Central memory CD4-positive, alpha-beta T cell (primary cell): ENCODE data around the gene HNRNPU.
A peak's percentile ranks its signal among the peaks of the same experiment; 100 is the strongest.

ENCODE experiments used
- DNase-seq: peaks from one replicate; pipeline ENCODE4 v3.0.0; 2022

HNRNPU gene

GRCh38 chr1:244862699-244863490 is 1.4 kb downstream of the HNRNPU start:
- peak; percentile 94 for DNase-seq

- DNase-seq: peak; percentile 57
These were observed 2.0 kb downstream of the HNRNPU start for GRCh38 chr1:244862354-244862698.

GRCh38 chr1:244861683-244862082 is 2.7 kb downstream of the HNRNPU start:
- DNase-seq: no peak

- DNase-seq: no peak
These were observed 3.3 kb downstream of the HNRNPU start for GRCh38 chr1:244860914-244861610.

- DNase-seq: no peak
These were observed 4.3 kb downstream of the HNRNPU start for GRCh38 chr1:244860078-244860477.

DNA sequence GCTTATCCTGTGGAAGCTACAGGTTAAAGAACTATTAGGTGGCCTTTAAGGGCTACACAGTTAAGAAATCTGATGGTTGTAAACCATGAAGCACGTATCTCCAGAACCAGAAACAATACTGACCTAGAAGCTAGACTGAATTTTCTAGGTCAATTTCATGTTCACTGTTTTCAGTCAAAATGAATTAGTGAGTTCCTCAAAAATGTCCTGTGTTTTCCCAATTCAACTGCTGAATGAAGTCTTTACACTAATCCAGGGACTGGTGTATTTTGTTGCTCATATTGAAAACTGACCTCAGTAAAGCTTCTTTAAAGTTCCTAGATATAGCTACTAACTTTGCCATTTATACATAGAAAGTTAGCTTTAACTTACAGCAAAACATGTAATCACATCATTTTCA is 6.0 kb downstream of the HNRNPU start:
- DNase-seq: no peak

GRCh38 chr1:244857761-244858160 is 6.6 kb downstream of the HNRNPU start:
- no peak for DNase-seq

GRCh38 chr1:244854865-244855578 is 9.3 kb downstream of the HNRNPU start:
- DNase-seq: no peak

- no peak for DNase-seq
These were observed 10.2 kb downstream of the HNRNPU start for GRCh38 chr1:244854166-244854565.

GRCh38 chr1:244852694-244853093 is 11.6 kb downstream of the HNRNPU start:
- no peak for DNase-seq

DNA sequence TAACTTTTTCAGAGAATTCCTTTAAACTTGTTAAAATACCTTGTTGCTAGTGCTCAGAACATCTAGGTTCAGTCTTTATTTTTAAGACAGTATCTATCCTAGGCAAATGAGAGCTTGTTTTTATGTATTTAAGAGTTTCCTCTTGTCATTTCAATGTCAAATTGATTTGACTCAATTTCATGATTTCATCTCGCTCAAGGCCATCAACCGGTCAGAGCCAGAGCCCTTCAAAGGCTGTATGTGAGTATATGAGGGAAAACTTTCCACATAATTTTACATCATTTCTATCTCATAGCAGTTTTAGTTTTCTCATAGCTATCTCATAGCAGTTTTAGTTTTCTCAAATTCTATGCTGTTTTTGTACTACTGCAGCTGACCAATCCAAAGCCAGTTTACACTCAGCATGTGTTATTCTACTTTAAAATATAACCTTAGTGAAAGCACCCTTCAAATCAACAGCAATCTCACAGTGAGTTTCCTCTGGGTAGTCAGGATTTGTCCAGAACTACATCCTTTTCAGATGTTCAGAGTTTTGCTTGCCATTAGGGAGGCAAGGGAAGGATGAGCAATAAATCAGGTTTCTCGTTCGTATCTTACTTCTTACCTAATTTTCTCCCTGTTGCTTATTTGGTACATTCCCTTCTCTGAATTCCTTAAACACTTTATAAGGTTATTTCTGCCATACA is 12.7 kb downstream of the HNRNPU start:
- DNase-seq: no peak

GRCh38 chr1:244850896-244851295 is 13.4 kb downstream of the HNRNPU start:
- no peak for DNase-seq

DNA sequence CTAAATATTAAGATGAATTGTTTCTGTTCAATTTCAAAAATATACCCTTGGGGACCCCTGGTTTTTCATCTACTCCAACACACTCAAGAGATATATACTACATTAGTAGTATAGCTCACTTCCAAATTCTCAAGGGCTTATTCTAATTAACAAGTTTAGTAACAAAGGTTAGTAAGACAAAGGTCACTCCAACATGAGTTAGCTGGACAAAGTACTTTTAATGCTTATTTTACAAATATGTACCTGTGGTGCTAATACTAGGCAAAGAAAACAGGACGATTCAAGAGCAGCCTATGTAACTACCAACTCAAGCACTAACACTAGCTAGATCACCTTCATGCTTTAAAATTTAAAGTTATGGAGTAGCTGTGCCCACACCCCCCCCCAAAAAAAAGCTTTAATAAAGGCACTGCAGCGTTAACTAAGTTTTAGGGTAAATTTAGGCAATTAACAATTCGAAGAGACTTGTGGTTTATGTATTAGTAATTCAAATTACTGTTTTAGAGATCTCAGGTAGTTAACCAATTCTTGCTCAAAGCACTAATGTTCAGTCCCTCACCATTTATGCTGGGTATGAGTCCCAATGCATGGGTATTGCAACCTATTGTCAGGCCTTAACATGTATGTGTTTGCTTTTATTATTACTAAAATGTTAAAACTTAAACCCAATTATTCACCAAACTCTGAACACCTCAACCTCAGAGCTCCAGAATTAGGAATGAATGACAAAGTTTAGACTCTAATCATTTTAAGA is 14.1 kb downstream of the HNRNPU start:
- DNase-seq: no peak

GRCh38 chr1:244849189-244849866 is 15.0 kb downstream of the HNRNPU start:
- DNase-seq: no peak

DNA sequence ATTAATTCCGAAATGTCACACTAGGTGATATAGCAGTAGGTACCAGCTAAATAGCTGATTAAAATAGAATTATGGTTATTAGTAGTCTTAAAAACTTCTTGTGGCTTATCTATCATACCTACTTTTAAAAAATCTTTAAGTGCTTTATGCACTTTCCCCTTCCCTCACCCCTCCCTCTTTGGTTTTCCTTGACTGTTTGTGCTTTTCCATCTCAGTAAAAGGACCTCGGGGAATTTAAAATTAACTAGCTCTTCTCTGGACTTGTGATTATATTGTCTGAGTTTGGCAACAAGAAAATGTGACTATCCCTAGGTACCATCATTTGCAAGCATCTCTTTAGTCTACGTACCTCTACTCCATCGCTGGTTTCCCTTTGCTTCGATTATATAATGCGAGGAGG is 17.7 kb downstream of the HNRNPU start:
- no peak for DNase-seq

- no peak for DNase-seq
These were observed 19.9 kb downstream of the HNRNPU start for GRCh38 chr1:244844155-244845121.

DNA sequence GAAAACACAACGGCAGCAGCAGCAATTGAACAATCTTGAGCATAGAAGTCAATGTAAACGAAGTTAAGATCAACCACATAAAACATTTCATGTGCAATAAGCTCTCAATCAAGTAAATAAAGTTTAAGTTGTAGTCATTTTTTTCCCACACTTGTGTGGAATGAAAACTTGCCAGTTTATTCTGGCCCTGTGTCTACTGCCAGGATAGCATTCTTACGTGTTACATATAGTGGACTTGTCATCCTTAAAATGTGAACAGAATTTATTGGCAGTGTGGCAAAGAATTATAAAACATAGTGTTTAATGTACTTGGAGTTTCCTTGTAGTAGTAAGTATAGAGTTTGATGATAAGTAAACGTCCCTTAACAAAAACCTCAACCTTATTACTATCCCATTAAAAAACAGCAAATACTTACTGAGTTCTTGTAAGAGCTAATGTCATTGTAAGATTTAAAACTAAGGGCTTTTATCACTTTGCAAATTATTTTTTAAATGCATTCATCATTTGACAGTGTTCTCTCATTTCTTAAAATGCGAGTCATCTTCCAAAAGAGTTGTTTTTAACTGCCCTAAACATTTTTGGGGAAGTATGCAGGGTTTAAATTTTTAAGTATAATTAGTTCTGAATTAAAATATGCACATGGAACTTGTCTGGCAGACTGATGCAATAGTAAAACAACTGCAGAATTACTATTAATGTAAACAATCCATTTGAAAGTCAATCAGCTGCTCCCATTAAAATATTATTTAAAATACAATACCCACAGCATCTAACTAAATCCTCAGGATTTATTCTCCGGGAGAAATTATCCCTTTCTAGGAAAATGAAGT is 21.0 kb downstream of the HNRNPU start:
- DNase-seq: no peak

GRCh38 chr1:244841273-244841927 is 22.9 kb downstream of the HNRNPU start:
- DNase-seq: no peak

- no peak for DNase-seq
These were observed 24.0 kb downstream of the HNRNPU start for GRCh38 chr1:244840219-244840794.
